CD4-positive, alpha-beta T cell treated with Interleukin-12 subunit alpha and Interleukin-12 subunit beta, for 1 hour (primary cell): ENCODE data around the gene CREBL2.
"Not testable (repeated sequence)": the region's sequence is repeated elsewhere in the genome, so short reads cannot be mapped to it uniquely, and the experiment has no call there.

Experiments used
- DNase-seq: peaks from one replicate; pipeline ENCODE4 v3.0.0-alpha.2; 2020

CREBL2 gene

DNA sequence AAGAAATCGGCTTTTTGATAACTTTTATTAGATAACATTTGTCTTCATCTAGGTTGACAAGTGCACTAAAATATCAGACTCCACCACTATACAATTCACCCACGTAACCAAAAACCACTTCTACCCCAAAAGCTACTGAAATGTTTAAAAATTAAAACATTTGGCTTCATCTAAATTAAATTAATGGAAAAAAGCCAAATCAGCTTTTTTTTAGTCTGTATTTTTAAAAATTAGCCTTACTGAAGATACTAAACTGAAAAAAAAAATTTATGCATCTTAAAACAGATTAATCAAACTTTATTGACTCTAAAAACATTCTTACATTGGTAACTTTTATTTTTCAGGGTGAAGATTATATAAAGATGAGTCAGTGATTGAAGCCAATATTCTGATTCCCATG, 30.0 kb downstream of the CREBL2 start:
- DNase-seq, result no peak

DNA sequence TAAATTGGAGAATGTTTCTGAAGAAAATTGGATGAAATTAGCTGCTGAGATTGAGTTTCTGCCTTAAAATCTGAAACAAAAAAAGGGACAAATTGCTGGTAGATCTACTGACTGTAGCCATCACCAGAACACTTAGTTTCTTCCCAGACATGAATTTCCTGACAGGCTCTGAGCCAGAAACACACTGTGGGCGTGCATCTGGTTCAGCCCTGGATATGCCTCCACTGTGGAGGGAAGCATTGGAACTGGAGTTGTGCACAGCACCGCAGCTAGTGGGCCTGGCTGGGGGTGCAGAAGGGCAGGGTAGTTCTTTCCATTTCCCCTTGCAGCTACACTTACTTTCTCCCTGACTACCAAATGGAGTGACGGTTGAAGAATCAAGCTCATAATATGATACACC, 31.2 kb downstream of the CREBL2 start:
- no peak for DNase-seq

DNA sequence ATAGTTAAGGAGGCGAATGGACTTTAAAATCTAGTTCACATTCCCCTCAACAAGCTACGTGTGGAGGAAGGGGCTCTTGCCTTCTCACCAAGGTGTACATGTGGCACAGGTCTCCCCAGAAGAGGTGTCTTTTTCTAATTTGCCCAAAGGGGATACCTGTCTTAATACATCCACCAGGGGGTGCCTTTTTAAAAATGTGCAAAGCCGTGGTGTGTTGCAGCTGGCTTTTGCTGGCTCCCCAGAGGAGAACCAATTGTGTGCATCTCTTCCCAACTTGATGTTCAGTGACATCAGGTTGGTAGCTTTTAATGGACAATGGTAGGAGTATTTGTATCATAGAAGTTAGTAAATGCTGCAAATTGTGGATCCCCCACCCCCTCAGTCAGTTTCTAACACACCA, 33.8 kb downstream of the CREBL2 start:
- DNase-seq, result peak; percentile 75

DNA sequence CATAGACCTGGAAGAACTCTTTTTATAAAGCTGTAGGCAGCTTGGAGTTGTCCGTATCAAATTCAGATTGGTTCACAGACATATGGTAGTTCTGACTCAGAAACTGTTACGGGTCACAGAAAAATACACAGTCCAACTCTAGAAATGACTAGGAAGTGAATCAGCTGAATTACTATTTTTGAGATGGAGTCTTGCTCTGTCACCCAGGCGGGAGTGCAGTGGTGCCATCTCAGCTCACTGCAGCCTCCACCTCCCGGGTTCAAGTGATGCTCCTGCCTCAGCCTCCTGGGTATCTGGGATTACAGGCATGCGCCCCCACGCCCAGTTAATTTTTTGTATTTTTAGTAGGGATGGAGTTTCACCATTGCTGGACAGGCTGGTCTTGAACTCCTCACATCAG, 34.3 kb downstream of the CREBL2 start:
- not testable (repeated sequence) for DNase-seq

DNA sequence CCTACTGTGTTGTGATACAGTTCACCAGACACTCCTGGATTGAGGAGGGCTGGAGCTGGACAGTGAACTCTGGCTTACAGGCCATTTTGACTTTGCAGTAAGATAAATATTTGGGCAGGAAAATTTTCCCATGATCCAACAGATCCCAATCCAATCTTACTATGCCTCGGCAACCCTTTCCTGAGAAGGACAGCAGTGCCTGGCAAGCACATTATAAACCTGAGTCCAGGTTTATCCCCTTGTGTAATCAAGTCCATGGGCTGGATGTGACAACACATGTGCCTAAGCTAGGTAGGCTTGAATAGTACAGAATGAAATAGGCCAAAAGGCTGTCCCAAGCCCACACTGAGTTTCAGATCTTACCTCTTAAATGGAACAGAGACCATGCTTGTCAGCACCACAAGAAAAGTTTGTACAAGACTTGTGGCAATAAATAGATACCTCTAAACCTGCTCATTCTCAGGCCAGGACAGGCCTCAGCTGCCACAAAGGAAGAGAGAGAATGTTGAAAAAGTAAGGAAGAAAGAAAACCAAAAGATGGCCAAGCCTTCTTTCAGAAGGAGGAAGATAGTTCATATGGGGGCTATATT, 34.9 kb downstream of the CREBL2 start:
- no peak for DNase-seq

DNA sequence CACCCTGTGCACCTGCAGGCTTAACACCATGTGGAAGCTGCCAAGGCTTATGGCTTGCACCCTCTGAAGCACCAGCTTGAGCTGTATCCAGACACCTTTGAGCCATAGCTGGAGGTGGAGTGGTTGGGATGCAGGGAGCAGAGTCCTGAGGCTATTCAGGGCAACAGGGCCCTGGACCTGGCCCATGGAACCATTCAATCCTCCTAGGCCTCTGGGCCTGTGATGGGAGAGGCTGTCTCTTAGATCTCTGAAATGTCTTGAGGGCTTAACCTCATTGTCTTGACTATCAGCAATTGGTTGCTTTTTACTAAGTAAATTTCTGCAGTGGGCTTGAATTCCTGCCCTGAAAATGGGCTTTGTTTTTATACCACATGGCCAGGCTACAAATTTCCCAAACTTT, 36.6 kb downstream of the CREBL2 start:
- DNase-seq, result no peak

DNA sequence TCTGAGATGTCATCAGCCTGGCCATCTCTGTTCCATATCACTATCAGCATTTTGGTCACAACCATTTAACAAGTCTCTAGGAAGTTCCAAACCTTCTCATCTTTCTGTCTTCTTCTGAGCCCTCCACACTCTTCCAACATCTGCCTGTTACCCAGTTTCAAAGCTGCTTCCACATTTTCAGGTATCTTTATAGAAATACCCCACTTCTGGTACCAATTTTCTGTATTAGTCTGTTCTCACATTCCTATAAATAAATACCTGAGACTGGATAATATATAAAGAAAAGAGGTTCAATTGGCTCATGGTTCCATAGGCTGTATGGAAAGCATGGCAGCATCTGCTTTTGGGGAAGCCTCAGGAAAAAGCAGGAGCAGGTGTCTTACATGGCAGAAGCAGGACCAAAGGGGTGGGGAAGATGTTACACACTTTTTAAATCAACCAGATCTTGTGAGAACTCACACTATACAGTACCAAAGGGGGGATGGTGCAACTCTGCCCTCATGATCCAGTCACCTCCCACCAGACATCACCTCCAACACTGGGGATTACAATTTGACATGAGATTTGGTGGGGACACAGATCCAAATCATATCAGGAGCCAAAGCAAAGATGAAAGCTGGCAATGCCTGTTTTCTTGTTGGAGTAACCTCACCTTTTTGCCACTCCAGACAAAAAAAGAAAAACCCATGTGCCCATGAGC, 37.4 kb downstream of the CREBL2 start:
- no peak for DNase-seq

DNA sequence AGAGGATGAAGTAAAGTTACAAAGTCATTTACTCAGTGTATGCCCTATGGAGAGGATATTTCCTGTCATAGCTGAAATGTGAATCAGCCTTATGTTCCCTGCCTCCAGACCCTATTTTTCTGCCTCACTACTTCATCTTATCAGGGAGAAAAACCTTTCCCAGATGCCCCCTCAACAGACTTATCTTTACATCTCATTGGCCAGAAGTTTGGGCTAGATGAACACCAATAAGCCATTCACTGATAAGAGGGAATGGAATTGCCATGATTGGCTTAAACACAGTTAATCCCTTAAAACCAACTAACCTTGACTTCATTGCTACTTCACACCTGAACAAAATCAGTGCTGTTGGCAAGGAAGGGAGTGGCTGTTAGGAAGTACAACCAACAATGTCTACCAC, 40.1 kb downstream of the CREBL2 start:
- no peak for DNase-seq

DNA sequence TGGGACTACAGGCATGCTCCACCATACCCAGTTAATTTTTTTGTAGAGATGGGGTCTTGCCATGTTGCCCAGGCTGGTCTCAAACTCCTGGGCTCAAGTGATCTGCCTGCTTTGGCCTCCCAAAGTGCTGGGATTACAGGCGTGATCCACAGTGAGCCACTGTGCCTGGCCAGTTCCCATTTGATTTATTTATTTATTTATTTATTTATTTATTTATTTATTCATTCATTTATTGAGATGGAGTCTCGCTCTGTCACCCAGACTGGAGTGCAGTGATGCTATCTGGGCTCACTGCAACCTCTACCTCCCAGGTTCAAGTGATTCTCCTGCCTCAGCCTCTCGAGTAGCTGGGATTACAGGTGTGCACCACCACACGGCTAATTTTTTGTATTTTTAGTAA, 41.0 kb downstream of the CREBL2 start:
- DNase-seq, result not testable (repeated sequence)

DNA sequence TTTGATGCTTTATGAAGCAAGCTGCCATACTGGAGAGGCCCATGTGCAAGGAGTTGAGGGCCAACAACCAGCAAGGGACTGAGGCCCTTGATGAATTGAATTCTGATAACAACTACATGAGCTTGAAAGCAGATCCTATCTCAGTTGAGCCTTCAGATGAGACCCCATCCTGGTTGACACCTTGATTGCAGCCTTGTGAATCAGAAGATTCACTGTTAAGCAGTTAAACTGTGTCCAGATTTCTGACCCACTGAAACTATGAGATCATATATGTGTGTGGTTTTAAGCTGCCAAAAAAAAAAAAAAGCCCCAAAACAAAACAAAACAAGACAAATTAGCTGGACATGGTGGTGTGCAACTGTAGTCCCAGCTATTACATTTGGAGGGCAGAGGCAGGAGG, 42.2 kb downstream of the CREBL2 start:
- no peak for DNase-seq

DNA sequence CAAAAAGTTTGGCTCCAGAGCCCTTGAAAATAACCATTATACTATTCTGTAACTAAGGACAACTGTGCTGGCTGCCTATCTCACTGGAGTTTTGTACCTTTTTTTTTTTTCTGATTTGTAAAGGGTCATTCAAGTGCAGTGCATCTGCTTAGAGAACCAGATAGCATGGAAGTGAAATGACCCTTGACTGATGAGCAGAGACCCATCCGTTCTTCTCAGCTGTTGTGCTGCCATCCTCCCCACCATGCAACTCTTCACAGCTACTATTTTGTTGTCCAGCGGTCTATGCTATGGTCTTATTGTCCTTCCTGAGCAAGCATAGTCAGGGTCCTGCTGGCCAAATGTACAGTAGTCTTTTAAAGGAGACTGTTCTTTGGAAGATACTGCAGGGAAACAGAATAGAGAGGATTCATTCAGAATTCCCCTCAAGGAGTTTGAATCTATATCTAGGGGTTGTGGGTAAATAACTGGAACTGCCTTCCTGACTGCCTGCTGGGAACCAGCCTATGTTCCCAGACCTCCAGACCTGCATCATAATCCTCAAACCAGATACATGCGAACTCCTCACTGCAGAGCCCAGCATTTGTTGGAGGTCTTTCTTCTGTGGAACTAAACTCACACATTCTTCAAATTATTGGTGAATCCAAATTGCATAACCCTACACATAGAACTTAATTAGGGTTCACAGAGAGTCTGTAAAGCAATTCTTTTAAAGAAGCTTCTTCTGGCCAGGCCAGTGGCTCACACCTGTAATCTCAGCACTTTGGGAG, 43.2 kb downstream of the CREBL2 start:
- DNase-seq, result no peak

DNA sequence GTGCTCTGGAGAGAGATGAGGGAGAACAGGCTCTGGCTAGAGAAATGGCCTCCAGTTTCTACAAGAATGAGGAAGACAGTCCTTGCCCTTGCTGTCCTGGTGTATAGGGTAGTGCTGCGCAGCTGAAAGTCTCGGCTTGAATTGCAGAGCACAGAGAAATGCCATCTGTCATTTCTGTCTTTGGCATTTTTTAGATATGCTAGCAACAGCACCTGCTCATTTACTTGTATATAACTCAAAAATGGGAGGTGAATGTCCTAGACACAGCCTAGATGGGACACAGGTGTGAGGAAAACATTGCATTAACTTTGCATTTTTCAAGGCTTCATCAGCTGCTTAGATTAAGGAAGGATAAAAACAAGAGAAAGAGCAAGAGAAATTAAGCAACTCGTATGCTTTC, 48.5 kb downstream of the CREBL2 start:
- no peak for DNase-seq

DNA sequence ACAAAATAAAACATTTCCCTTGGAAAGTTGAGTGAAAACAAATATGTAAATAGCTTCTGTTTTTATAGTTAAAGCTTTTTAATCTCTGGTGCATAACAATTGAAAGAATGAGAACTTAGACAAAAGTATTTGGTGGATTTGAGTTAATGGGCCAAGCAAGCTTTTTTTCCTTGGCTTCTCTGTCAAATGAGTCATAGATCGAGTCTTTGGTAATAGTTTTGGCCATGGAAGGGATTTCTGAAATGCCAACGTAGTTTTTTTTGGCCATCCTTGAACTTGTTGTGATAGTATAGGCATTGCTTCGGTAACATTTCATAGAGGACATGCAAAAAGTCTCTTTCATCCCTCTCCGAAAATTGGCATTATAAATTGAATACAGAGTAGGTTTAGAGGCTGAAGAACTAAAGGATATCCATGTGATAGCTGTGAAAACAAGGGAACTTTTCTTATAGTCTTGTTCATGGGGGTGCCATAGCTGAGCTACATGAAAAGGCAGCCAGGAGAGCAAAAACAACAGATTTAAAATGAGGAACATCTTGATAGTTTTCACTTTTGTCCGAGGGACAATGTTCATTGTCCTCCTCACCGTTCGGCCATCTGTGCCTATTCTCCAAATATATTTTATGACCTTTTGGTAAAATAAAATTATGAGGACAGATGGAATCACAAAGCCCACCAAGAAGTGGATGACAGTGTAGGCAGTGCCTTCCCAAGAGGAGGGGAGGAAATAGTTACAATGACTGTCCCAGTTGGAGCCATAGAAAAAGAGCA, 49.6 kb downstream of the CREBL2 start:
- DNase-seq, result no peak

DNA sequence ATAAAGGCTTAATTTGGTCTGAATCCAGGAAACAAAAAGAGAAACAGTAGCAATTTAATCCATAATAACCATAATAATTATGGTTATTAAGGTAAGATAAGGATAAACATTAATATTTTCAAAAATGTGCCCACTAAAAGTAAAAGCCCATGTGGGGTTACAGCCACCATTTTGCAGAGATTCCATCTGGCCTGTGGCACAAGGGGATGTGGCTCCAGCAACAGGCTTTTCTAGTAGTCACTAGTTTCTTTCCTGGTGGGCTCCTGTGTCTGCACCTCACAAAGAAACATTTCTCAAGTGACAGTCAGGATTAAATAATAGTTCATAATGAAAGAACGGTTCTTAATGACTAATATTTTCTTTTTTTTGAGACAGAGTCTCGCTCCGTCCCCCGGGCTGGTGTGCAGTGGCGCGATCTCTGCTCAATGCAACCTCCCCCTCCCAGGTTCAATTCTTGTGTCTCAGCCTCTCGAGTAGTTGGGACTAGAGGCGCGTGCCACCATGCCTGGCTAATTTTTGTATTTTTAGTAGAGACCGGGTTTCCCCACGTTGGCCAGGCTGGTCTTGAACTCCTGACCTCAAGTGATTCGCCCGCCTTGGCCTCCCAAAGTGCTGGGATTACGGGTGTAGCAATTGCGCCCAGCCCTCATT, 52.1 kb downstream of the CREBL2 start:
- no peak for DNase-seq

DNA sequence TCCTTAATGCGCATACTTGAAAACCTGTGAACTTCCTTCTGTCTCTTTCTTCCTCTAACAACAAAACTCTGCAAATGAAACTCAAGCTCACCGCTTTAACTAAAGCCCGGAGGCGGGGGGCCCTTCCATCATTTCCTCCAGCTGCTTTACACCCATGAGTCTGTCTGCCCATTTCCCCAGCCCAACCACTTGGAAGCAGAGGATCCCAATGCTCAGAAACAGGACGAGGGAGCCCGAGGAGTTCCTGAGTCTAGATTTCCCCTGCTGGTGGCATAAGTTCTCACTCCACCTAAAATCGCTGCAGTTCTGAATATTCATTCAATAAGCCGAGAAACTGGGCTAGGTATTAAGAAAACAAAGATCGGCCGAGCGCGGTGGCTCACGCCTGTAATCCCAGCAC, 53.5 kb downstream of the CREBL2 start:
- no peak for DNase-seq

DNA sequence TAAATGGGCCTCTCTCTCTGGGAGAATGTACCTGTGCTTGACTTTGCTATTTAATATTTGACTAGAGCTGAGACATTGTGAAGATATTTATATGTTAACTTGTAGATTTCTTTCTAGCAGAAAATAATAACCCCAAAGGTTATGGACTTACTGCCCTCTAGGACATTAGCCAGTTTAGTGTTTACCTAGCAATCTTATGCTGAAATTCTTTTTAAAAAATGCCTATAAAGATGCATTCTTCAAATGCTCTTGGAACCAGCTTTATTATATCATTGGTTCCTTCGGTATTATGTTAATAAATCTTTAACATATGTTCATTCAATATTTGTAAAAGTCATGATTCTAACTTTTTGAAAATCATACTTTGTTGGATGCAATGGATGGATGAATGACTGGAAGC, 56.3 kb downstream of the CREBL2 start:
- DNase-seq, result no peak

DNA sequence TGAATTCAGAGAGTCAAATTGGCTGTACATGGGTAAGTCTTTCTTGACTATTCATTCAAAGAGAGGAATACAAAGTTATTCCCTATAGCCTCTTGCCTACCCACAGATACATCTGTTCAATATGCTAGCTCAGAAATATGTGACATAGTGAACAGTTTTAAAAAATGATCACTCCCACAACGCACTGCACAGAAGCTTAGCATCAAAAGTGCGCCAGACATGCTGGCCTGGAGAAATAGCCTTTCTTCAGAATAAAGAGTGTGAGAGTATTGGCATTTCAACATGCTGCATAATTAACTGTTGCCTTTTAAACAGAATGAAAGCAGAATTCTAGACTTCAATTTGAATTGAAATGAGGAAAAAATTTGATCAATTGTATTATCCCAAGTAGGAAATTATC, 57.3 kb downstream of the CREBL2 start:
- DNase-seq, result no peak

DNA sequence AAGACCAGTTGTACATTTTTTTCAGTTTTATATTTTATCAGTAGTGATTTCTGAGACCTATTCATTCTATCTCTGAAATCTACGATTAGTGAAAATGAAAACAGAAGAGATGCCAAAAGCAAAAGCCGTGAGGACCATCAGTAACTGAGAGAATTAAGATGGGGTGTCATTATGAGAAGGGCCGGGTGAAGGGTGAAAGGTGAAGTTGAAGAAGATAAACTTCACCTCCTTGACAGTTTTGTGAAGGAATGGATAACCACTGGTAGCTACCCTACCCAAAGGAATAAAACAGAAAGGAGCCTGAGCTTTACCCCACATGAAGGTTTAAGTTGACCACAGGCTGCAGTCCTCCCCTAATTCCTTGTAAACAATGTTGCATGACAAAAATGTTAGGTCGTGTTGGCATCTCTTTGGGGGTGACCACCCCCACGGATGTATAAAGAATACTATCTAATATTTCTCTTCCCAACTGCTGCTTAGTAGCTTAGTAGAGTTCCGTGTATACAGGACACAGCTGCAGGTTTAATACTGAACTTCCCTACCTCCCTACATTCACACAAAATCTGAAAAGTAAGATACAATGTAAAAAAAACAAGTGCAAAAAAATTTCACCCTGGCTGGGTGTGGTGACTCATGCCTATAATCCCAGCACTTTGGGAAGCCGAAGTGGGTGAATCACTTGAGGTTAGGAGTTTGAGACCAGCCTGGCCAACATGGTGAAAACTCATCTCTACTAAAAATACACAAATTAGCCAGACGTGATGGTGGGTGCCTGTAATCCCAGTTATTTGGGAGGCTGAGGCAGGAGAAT, 60.4 kb downstream of the CREBL2 start:
- no peak for DNase-seq

DNA sequence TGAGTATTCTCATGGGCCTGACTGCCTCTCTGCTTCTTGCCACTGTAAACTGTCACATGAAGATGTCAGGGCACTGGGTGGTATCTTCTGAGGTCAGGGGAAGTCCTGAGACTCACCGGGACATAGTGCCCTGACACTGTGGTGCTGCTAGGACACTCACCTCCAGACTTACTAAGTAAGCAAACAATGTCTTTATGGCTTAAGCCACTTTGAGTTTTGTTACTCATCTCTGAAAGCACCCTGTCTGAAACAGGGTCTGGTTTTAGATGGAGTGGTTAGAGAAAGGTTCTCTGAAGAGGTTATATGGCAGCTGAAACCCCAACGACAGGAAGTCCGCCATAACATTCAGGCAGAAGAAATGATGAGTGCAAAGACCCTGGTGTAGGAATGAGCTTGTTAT, 61.6 kb downstream of the CREBL2 start:
- DNase-seq, result no peak

DNA sequence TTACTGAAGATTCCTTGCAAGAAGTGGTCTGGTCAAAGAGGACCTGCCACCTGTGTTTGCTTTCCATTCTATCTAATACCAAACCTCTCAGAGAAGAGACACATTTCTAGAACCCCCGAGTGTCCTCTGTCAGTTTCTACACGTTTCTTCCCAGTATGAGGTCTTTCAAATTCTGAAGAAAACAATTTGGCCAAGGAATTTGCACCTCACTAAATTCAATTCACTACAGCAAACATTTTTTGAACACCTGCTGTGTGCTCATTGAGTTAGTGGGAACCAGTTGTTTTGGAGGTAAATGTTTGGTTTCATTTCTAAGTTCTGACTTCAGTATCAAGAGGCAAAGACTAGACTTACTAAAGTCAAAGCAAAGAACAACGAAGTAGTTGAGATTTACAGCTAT, 64.9 kb downstream of the CREBL2 start:
- no peak for DNase-seq

DNA sequence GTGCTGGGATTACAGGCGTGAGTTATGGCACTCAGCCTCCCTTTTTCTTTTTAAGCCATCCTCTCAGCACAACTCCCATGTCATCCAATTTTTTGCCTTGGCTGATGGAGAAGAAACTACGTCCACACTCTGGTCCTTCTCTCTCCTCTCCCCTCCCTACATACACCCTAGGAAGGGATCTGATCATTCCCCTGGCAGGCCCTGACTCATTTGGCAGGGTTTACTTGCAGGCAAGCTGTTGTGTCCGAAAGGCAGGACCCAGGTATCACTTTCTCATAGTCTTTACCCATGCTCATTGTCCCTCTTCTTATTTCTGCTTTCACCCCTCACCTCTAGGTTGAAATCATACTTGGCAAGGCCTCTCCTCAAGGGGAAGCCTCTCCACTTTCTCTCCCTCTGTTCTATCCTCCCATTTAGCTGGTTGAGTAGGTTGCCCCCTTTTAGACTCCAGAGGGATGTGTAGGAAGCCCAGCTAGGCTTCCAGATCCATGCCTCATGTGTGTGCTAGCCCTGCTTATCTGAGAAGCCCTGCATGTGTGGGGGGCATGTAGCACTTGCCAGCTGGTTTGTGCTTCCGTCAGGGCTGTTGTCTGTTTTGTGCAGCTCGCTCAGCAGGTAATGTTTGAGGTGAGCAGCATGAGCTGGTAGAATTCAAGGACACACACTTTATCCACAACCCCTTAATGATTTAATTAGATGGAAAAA, 69.5 kb downstream of the CREBL2 start:
- DNase-seq, result no peak

DNA sequence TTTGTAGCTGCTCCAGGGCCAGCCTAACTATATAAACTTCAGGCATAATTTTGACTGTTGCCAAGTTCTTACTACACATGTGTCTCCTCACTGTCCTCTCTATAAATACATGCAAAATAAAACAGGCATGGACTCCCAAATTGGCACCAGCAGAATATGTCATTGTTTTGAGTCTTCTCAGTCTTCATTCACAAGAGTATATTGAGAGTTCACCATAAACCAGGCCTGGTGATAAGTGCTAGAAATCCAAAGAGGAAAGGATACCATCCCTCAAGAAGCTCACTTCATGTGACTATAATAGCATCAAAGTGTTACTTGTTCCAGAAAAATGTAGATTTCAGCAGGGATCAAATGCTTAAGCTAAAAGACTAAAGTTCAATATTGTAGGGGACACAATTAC, 70.6 kb downstream of the CREBL2 start:
- no peak for DNase-seq
